Type B pancreatic cell (in vitro differentiated cells): ENCODE measurements around the gene LRPPRC. TPM values are rescaled to one million over a fixed set of nuclear protein-coding genes. Genes with fewer than 3 reads are reported as not detected.

Source experiments
- DNase-seq: peaks from one replicate; pipeline ENCODE4 v3.0.0; 2021; ENCODE audit warnings: mixed read lengths; ENCODE audit not compliant: unreplicated experiment; ENCODE audit errors: extremely low spot score
- H3K27ac Mint-ChIP-seq: 2 replicates; pipeline ENCODE4 v1.8.0; 2021; ENCODE audit warnings: mild to moderate bottlenecking, mixed read lengths
- H3K27me3 Mint-ChIP-seq: 2 replicates; pipeline ENCODE4 v1.8.0; 2021; ENCODE audit warnings: mixed read lengths
- H3K36me3 Mint-ChIP-seq: 2 replicates; pipeline ENCODE4 v1.8.0; 2021; ENCODE audit warnings: mixed read lengths
- H3K4me1 Mint-ChIP-seq: one replicate; pipeline ENCODE4 v1.8.0; 2021; ENCODE audit warnings: mixed read lengths; ENCODE audit not compliant: unreplicated experiment
- H3K4me3 Mint-ChIP-seq: 2 replicates; pipeline ENCODE4 v1.8.0; 2021; ENCODE audit warnings: mild to moderate bottlenecking, mixed read lengths
- H3K9me3 Mint-ChIP-seq: 2 replicates; pipeline ENCODE4 v1.8.0; 2021; ENCODE audit warnings: mixed read lengths
- CTCF ChIP-seq: fragments of 200-600 bp; sonication (generic); conservative IDR thresholded peaks from 2 replicates; pipeline ENCODE4 v1.5.0; 2021; ENCODE audit warnings: antibody characterized with exemption, mild to moderate bottlenecking
- total RNA-seq: library from RNA; stranded (reverse); gene quantifications from 2 replicates; pipeline ENCODE4 v1.2.1, GENCODE V29; 2021; ENCODE audit warnings: low replicate concordance

Gene LRPPRC
- total RNA-seq, 1 donor from 2014 or later = 117 TPM

- no peak for TF ChIP-seq CTCF
- no peak within 1 kb of the TSS for H3K4me3 Mint-ChIP-seq
- H3K9me3 Mint-ChIP-seq = no peaks in the 10 kb centered on the region
- H3K36me3 Mint-ChIP-seq = no peaks in the 10 kb centered on the region
- no peaks in the 10 kb centered on the region for H3K27me3 Mint-ChIP-seq
- H3K27ac Mint-ChIP-seq = no peak within 1 kb of the TSS
- H3K4me1 Mint-ChIP-seq = no peaks in the 10 kb centered on the region
- peak; percentile 61 for DNase-seq
These were observed 157.1 kb downstream of the LRPPRC start, which contains the start of the genes ABCG5 and ABCG8 for GRCh38 chr2:43838560-43839267. Gene ABCG5 (minus strand): TSS chr2:43838839. CDS start chr2:43838679, 160 bp downstream. Gene ABCG8 (plus strand): TSS chr2:43838971. CDS start chr2:43839054, 83 bp downstream.

GRCh38 chr2:43837831-43838559 lies 157.8 kb downstream of the LRPPRC start:
- DNase-seq = peak; percentile 57
- TF ChIP-seq CTCF = no peak
- H3K9me3 Mint-ChIP-seq = no peaks in the 10 kb centered on the region
- H3K36me3 Mint-ChIP-seq = no peaks in the 10 kb centered on the region
- no peaks in the 10 kb centered on the region for H3K4me1 Mint-ChIP-seq
- no peak overlapping the region for H3K27ac Mint-ChIP-seq
- H3K4me3 Mint-ChIP-seq = no peak overlapping the region
- H3K27me3 Mint-ChIP-seq = no peaks in the 10 kb centered on the region

GRCh38 chr2:43837033-43837432 lies 158.8 kb downstream of the LRPPRC start:
- H3K4me3 Mint-ChIP-seq = no peak overlapping the region
- H3K27me3 Mint-ChIP-seq = no peaks in the 10 kb centered on the region
- no peak overlapping the region for H3K27ac Mint-ChIP-seq
- TF ChIP-seq CTCF = no peak
- no peaks in the 10 kb centered on the region for H3K36me3 Mint-ChIP-seq
- no peak for DNase-seq
- no peaks in the 10 kb centered on the region for H3K4me1 Mint-ChIP-seq
- no peaks in the 10 kb centered on the region for H3K9me3 Mint-ChIP-seq

Other genes with a start within 250 kb of the LRPPRC start
- 18.8 and 22.0 TPM in 2 replicates for gene DYNC2LI1, start 221.9 kb downstream of the LRPPRC start, total RNA-seq
- gene ABCG5, start 157.2 kb downstream of the LRPPRC start, total RNA-seq = 0.10 and 0.36 TPM in 2 replicates
- 0.31 TPM in 1 of 2 replicates, not detected in the other for gene ABCG8, start 157.0 kb downstream of the LRPPRC start, total RNA-seq
- gene PPM1B, start 172.9 kb upstream of the LRPPRC start, total RNA-seq = 39.8 and 42.5 TPM in 2 replicates